H9 (cell line): ENCODE results near the gene FETUB. TPM values are rescaled to one million over a fixed set of nuclear protein-coding genes. Genes with fewer than 3 reads are reported as not detected.

ENCODE experiments used
- DNase-seq: peaks from one replicate; pipeline ENCODE4 v3.0.0-alpha.2; 2017
- H2AFZ ChIP-seq: one replicate; pipeline ENCODE4 v1.6.1; 2013; ENCODE audit warnings: mild to moderate bottlenecking, low read length, control low read depth, moderate library complexity
- H2AK5ac ChIP-seq: 2 replicates; pipeline ENCODE4 v1.6.1; 2013; ENCODE audit warnings: low read length, control low read depth, mixed read lengths; ENCODE audit not compliant: insufficient read length
- H2BK120ac ChIP-seq: one replicate; pipeline ENCODE4 v1.6.1; 2013; ENCODE audit warnings: low read depth, mild to moderate bottlenecking, low read length, control low read depth, inconsistent platforms; ENCODE audit not compliant: poor library complexity, severe bottlenecking
- H2BK12ac ChIP-seq: 2 replicates; pipeline ENCODE4 v1.6.1; 2013; ENCODE audit warnings: low read length, control low read depth, mixed read lengths, low read depth; ENCODE audit not compliant: insufficient read length
- H2BK15ac ChIP-seq: 2 replicates; pipeline ENCODE4 v1.6.1; 2013; ENCODE audit warnings: low read depth, low read length, control low read depth
- H2BK20ac ChIP-seq: one replicate; pipeline ENCODE4 v1.6.1; 2013; ENCODE audit warnings: low read depth, mild to moderate bottlenecking, low read length, control low read depth, inconsistent platforms; ENCODE audit not compliant: poor library complexity, severe bottlenecking
- H2BK5ac ChIP-seq: 2 replicates; pipeline ENCODE4 v1.6.1; 2013; ENCODE audit warnings: low read length, control low read depth, mixed read lengths; ENCODE audit not compliant: insufficient read length
- H3K14ac ChIP-seq: 2 replicates; pipeline ENCODE4 v1.6.1; 2013; ENCODE audit warnings: low read length, control low read depth; ENCODE audit not compliant: insufficient read depth
- H3K18ac ChIP-seq: 2 replicates; pipeline ENCODE4 v1.6.1; 2013; ENCODE audit warnings: low read depth, mild to moderate bottlenecking, mixed read lengths, low read length, control low read depth; ENCODE audit not compliant: insufficient read length
- H3K23ac ChIP-seq: 2 replicates; pipeline ENCODE4 v1.6.1; 2013; ENCODE audit warnings: low read length, control low read depth, mixed read lengths, low read depth; ENCODE audit not compliant: insufficient read length
- H3K23me2 ChIP-seq: 2 replicates; pipeline ENCODE4 v1.6.1; 2013; ENCODE audit warnings: low read depth, mild to moderate bottlenecking, mixed read lengths, low read length, control low read depth; ENCODE audit not compliant: insufficient read length, poor library complexity, severe bottlenecking
- H3K27ac ChIP-seq: 2 replicates; pipeline ENCODE4 v1.5.1; 2013; ENCODE audit warnings: low read length, control low read depth, mixed read lengths, low read depth; ENCODE audit not compliant: insufficient read length
- H3K27me3 ChIP-seq: 2 replicates; pipeline ENCODE4 v1.6.1; 2013; ENCODE audit warnings: low read length, control low read depth, inconsistent platforms; ENCODE audit not compliant: insufficient read depth
- H3K4ac ChIP-seq: 2 replicates; pipeline ENCODE4 v1.6.1; 2013; ENCODE audit warnings: low read depth, mild to moderate bottlenecking, control low read depth, inconsistent platforms, low read length, moderate library complexity
- H3K4me1 ChIP-seq: 2 replicates; pipeline ENCODE4 v1.6.1; 2013; ENCODE audit warnings: low read length, control low read depth, inconsistent platforms; ENCODE audit not compliant: insufficient read depth
- H3K4me2 ChIP-seq: 2 replicates; pipeline ENCODE4 v1.6.1; 2013; ENCODE audit warnings: low read length, control low read depth, mixed read lengths; ENCODE audit not compliant: insufficient read length, insufficient read depth
- H3K56ac ChIP-seq: 2 replicates; pipeline ENCODE4 v1.6.1; 2013; ENCODE audit warnings: low read depth, mild to moderate bottlenecking, mixed read lengths, low read length, control low read depth; ENCODE audit not compliant: insufficient read length
- H3K79me1 ChIP-seq: 2 replicates; pipeline ENCODE4 v1.6.1; 2013; ENCODE audit warnings: low read depth, mild to moderate bottlenecking, moderate library complexity, low read length, control low read depth, inconsistent platforms; ENCODE audit not compliant: insufficient read depth, poor library complexity, severe bottlenecking
- H3K79me2 ChIP-seq: 2 replicates; pipeline ENCODE4 v1.6.1; 2013; ENCODE audit warnings: low read length, control low read depth, inconsistent platforms; ENCODE audit not compliant: insufficient read depth
- H3K9ac ChIP-seq: 2 replicates; pipeline ENCODE4 v1.6.1; 2013; ENCODE audit warnings: low read length, control low read depth, mixed read lengths; ENCODE audit not compliant: insufficient read length; ENCODE audit errors: extremely low read depth
- H3K9me3 ChIP-seq: one replicate; pipeline ENCODE4 v1.6.1; 2013; ENCODE audit warnings: low read depth, low read length, inconsistent platforms; ENCODE audit not compliant: control insufficient read depth
- H3T11ph ChIP-seq: one replicate; pipeline ENCODE4 v1.6.1; 2013; ENCODE audit warnings: mild to moderate bottlenecking, low read length, control low read depth, inconsistent platforms
- H4K20me1 ChIP-seq: one replicate; pipeline ENCODE4 v1.6.1; 2013; ENCODE audit not compliant: control insufficient read depth, insufficient read length, insufficient read depth
- H4K5ac ChIP-seq: 2 replicates; pipeline ENCODE4 v1.6.1; 2013; ENCODE audit warnings: low read depth, mild to moderate bottlenecking, mixed read lengths, low read length, control low read depth; ENCODE audit not compliant: insufficient read length
- H4K8ac ChIP-seq: replicated peaks from 2 replicates; pipeline ENCODE4 v1.6.1; 2013; ENCODE audit warnings: low read length, control low read depth, mixed read lengths, low read depth; ENCODE audit not compliant: insufficient read length
- H4K91ac ChIP-seq: 2 replicates; pipeline ENCODE4 v1.6.1; 2013; ENCODE audit warnings: low read depth, mild to moderate bottlenecking, moderate library complexity, mixed read lengths, low read length, control low read depth; ENCODE audit not compliant: insufficient read length
- H3K27ac Mint-ChIP-seq, 3 experiments: 2 replicates in 2 of 3; 3 replicates in 1 of 3; pipeline ENCODE4 v1.8.0; 2020 to 2021; ENCODE audit warnings: mixed read lengths in 3 of 3, mild to moderate bottlenecking in 1 of 3, moderate library complexity in 1 of 3
- H3K27me3 Mint-ChIP-seq: 2 replicates; pipeline ENCODE4 v1.8.0; 2021; ENCODE audit warnings: low read depth, mild to moderate bottlenecking, moderate library complexity, mixed read lengths
- H3K36me3 Mint-ChIP-seq, 3 experiments: 2 replicates in 2 of 3; 3 replicates in 1 of 3; pipeline ENCODE4 v1.8.0; 2020 to 2021; ENCODE audit warnings: low read depth in 3 of 3, mixed read lengths in 3 of 3; ENCODE audit not compliant: insufficient read depth in 1 of 3
- H3K4me1 Mint-ChIP-seq, 2 experiments: 2 replicates each; pipeline ENCODE4 v1.8.0; 2020; ENCODE audit warnings: mixed read lengths in 2 of 2
- H3K4me3 Mint-ChIP-seq, 2 experiments: 2 replicates in 1 of 2; 3 replicates in 1 of 2; pipeline ENCODE4 v1.8.0; 2020 to 2021; ENCODE audit warnings: mild to moderate bottlenecking in 2 of 2, mixed read lengths in 2 of 2, moderate library complexity in 1 of 2
- H3K9me3 Mint-ChIP-seq, 2 experiments: 2 replicates in 1 of 2; 3 replicates in 1 of 2; pipeline ENCODE4 v1.8.0; 2020; ENCODE audit warnings: mild to moderate bottlenecking in 2 of 2, mixed read lengths in 2 of 2, moderate library complexity in 1 of 2
- WGBS: extraction: QIAGEN DNeasy Blood & Tissue Kit; methylation state at CpG from one replicate; pipeline ENCODE4 v1.1.7; 2013; ENCODE audit warnings: missing lambda C conversion rate, low lambda C conversion rate, mixed read lengths; ENCODE audit not compliant: insufficient read length; ENCODE audit errors: extremely low coverage; 5-methylcytosine and 5-hydroxymethylcytosine counted together
- total RNA-seq: library from RNA; stranded (reverse); gene quantifications from 2 replicates; pipeline ENCODE4 v1.2.1, GENCODE V29; 2021
- TF ChIP-seq, protein P1 (sequence below): fragments of 200-600 bp; sonication (generic); conservative IDR thresholded peaks from 3 replicates; pipeline ENCODE4 v1.8.0; 2021; ENCODE audit warnings: antibody characterized with exemption, mild to moderate bottlenecking

Gene FETUB
- total RNA-seq, 1 experiment from 2014 or later, result not detected

- WGBS, result no CpG with 5 or more reads among the region's 4 CpGs
- Histone ChIP-seq H3K79me2 (no peaks in the 10 kb centered on the region), H2BK12ac (no peak overlapping the region), H3K18ac (no peak overlapping the region), H3K9me3 (no peaks in the 10 kb centered on the region), H2BK120ac (no peak overlapping the region), H3T11ph (no peak overlapping the region), H3K9ac (no peak overlapping the region), H3K4ac (no peak overlapping the region), H4K8ac (no peak overlapping the region), H3K27me3 (no peaks in the 10 kb centered on the region), H3K79me1 (no peaks in the 10 kb centered on the region), H2BK15ac (no peak overlapping the region), H2AK5ac (no peak overlapping the region), H3K14ac (no peak overlapping the region), H3K23ac (no peak overlapping the region), H4K20me1 (no peaks in the 10 kb centered on the region), H2BK20ac (no peak overlapping the region), H2BK5ac (no peak overlapping the region), H4K5ac (no peak overlapping the region), H2AFZ (no peak overlapping the region), H3K56ac (no peak overlapping the region), H3K4me1 (no peaks in the 10 kb centered on the region; the same call in 1 of the 2 replicates), H3K4me2 (no peak overlapping the region), H4K91ac (no peak overlapping the region), H3K23me2 (no peaks in the 10 kb centered on the region), H3K27ac (no peak overlapping the region)
- Mint-ChIP-seq H3K4me1 (peaks cover 14% of the 10 kb centered on the region in 2 experiments), H3K27me3 (peaks cover 31% of the 10 kb centered on the region), H3K27ac (no peak overlapping the region), H3K36me3 (no peaks in the 10 kb centered on the region), H3K4me3 (no peak overlapping the region), H3K9me3 (no peaks in the 10 kb centered on the region)
- DNase-seq, result no peak
- TF ChIP-seq, protein P1, sequence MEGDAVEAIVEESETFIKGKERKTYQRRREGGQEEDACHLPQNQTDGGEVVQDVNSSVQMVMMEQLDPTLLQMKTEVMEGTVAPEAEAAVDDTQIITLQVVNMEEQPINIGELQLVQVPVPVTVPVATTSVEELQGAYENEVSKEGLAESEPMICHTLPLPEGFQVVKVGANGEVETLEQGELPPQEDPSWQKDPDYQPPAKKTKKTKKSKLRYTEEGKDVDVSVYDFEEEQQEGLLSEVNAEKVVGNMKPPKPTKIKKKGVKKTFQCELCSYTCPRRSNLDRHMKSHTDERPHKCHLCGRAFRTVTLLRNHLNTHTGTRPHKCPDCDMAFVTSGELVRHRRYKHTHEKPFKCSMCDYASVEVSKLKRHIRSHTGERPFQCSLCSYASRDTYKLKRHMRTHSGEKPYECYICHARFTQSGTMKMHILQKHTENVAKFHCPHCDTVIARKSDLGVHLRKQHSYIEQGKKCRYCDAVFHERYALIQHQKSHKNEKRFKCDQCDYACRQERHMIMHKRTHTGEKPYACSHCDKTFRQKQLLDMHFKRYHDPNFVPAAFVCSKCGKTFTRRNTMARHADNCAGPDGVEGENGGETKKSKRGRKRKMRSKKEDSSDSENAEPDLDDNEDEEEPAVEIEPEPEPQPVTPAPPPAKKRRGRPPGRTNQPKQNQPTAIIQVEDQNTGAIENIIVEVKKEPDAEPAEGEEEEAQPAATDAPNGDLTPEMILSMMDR, result no peak
Observed at GRCh38 chr3:186613637-186614265, 26.4 kb upstream of the FETUB start.
